Prostate gland (tissue), 2 donors: ENCODE results near the gene ATP10B.

Source experiments
- CTCF ChIP-seq, 4 experiments: fragments of 200-600 bp in 2 of 4; fragments of 450-650 bp in 2 of 4; sonication (generic) in 2 of 4; IDR thresholded peaks; 1 replicate in 3 of 4; 2 replicates in 1 of 4; pipeline ENCODE4 v1.5.1; 2016 to 2019; ENCODE audit warnings: antibody characterized with exemption in 4 of 4, mild to moderate bottlenecking in 2 of 4, moderate library complexity in 2 of 4
- POLR2AphosphoS5 ChIP-seq: sonication (generic); formaldehyde crosslinking; IDR thresholded peaks from one replicate; pipeline ENCODE4 v1.6.1; 2017; ENCODE audit warnings: antibody characterized with exemption

GRCh38 chr5:160657622-160658458 is 194.2 kb downstream of the ATP10B start:
- TF ChIP-seq CTCF (IDR thresholded peaks at IDR 0.05) (no peak), POLR2AphosphoS5 (no peak)
